Spleen (tissue), 11 donors: ENCODE data around the gene THAP4. TPM values are rescaled to one million over a fixed set of nuclear protein-coding genes. Genes with fewer than 3 reads are reported as not detected.

Experiments used
- DNase-seq: peaks from one replicate; pipeline ENCODE4 v3.0.0-alpha.2; 2020
- H3K27ac ChIP-seq, 8 donors: fragments of 200-600 bp; sonication (generic) in 7 of 8; 1 replicate in 4 of 8; 2 replicates in 4 of 8; pipeline versions ENCODE4 v1.5.0 to v1.8.0; 2016 to 2021; ENCODE audit warnings: inconsistent platforms in 4 of 8, mild to moderate bottlenecking in 4 of 8, moderate library complexity in 1 of 8
- H3K27me3 ChIP-seq, 7 donors: fragments of 200-600 bp; sonication (generic) in 6 of 7; replicated peaks in 1 of 7; 1 replicate in 4 of 7; 2 replicates in 3 of 7; pipeline versions ENCODE4 v1.5.0 to v1.8.0; 2016 to 2021; ENCODE audit warnings: inconsistent platforms in 3 of 7, mild to moderate bottlenecking in 1 of 7
- H3K36me3 ChIP-seq, 6 donors: fragments of 200-600 bp; sonication (generic) in 5 of 6; 1 replicate in 4 of 6; 2 replicates in 2 of 6; pipeline versions ENCODE4 v1.5.0 to v1.8.0; 2016 to 2021; ENCODE audit warnings: inconsistent platforms in 2 of 6
- H3K4me1 ChIP-seq, 6 donors: fragments of 200-600 bp; sonication (generic) in 5 of 6; 1 replicate in 3 of 6; 2 replicates in 3 of 6; pipeline versions ENCODE4 v1.5.0 to v1.8.0; 2016 to 2021; ENCODE audit warnings: inconsistent platforms in 3 of 6
- H3K4me3 ChIP-seq, 8 donors: fragments of 200-600 bp; sonication (generic) in 7 of 8; 1 replicate in 4 of 8; 2 replicates in 4 of 8; pipeline versions ENCODE4 v1.5.0 to v1.8.0; 2016 to 2021; ENCODE audit warnings: inconsistent platforms in 4 of 8, mild to moderate bottlenecking in 4 of 8, moderate library complexity in 2 of 8
- H3K9me3 ChIP-seq, 8 donors: fragments of 200-600 bp; sonication (generic) in 7 of 8; 1 replicate in 4 of 8; 2 replicates in 4 of 8; pipeline versions ENCODE4 v1.5.0 to v1.8.0; 2016 to 2021; ENCODE audit warnings: inconsistent platforms in 4 of 8
- CTCF ChIP-seq, 11 experiments: fragments of 200-600 bp in 7 of 11; fragments of 450-650 bp in 4 of 11; sonication (generic) in 4 of 11; IDR thresholded peaks in 8 of 11; conservative IDR thresholded peaks in 3 of 11; 1 replicate in 7 of 11; 2 replicates in 4 of 11; pipeline versions ENCODE4 v1.4.0 to v1.8.0; 2016 to 2021; ENCODE audit warnings: antibody characterized with exemption in 11 of 11, inconsistent platforms in 4 of 11, mild to moderate bottlenecking in 1 of 11
- POLR2A ChIP-seq, 3 donors: fragments of 450-650 bp; IDR thresholded peaks; one replicate each; pipeline ENCODE4 v1.5.1; 2017; ENCODE audit warnings: antibody characterized with exemption in 3 of 3, mild to moderate bottlenecking in 1 of 3
- POLR2AphosphoS5 ChIP-seq, 3 donors: sonication (generic); formaldehyde crosslinking; IDR thresholded peaks; one replicate each; pipeline ENCODE4 v1.5.1; 2017; ENCODE audit warnings: antibody characterized with exemption in 3 of 3
- WGBS, 5 donors: extraction: QIAGEN DNeasy Blood & Tissue Kit in 3 of 5; methylation state at CpG; one replicate each; pipeline versions ENCODE4 v1.1.5 to v1.1.7; 2013 to 2018; 5-methylcytosine and 5-hydroxymethylcytosine counted together
- intact Hi-C: fragments of 100-400 bp; cut with DNase I; formaldehyde crosslinking; loops from one replicate; pipeline ENCODE4 v1.15.0; 2023; ENCODE audit warnings: low total_unique reads
- polyA plus RNA-seq, 3 donors: library from polyadenylated mRNA; stranded (reverse); fragments of 200-250 nt; gene quantifications; one replicate each; pipeline ENCODE4 v1.2.1, GENCODE V29; 2013
- total RNA-seq, 7 donors: library from RNA; depleted of rRNA in 3 of 7; stranded (reverse); fragments of >200 nt in 3 of 7; fragmentation: NEBNext Ultra II Directional in 4 of 7; extraction: Animal tissue kit (Norgen Biotek cat#: 25700) in 4 of 7; gene quantifications; one replicate each; pipeline versions ENCODE4 v1.1.0 to v1.2.1, GENCODE V29; 2016 to 2021
- donor health status: healthy with polysubstance abuse.
- donor health status: DM: no; HTN: no; CAD: no; lungs with moderate emphysema.
- donor health status: DM: no; HTN: no; CAD: no.
- donor health status: Bipolar disorder and iron deficiency.
- donor health status: healthy.
- donor health status: DM: no; HTN: no; CAD: no.
- donor health status: DM: yes; HTN: yes; CAD: no.

THAP4 gene
- total and polyA plus RNA-seq, 10 donors, result 21.0 to 31.5 (median 27.8) TPM

- WGBS, 5 donors, result 84 to 95% (median 89%) methylated on average over 7 of the region's 7 CpGs
- intact Hi-C loops, result no loop called here
- peak; percentile 16 for DNase-seq
Measured at GRCh38 chr2:241579281-241579680, 57.7 kb downstream of the THAP4 start.

GRCh38 chr2:241577413-241578122 lies 59.4 kb downstream of the THAP4 start:
- peak; percentile 22 for DNase-seq
- TF ChIP-seq POLR2AphosphoS5 (IDR thresholded peaks at IDR 0.05) (no peak), POLR2A (IDR thresholded peaks at IDR 0.05) (no peak), CTCF (IDR thresholded peaks at IDR 0.05 in 8 of 11, conservative IDR thresholded peaks at IDR 0.05 in 3 of 11) (no peak)
- WGBS, 5 donors, result 65 to 74% (median 67%) methylated on average over 9 of the region's 9 CpGs

More at GRCh38 chr2:241579281-241579680, 57.7 kb downstream of the THAP4 start:
- Histone ChIP-seq H3K4me1 (no peaks in the 10 kb centered on the region), H3K4me3 (no peak overlapping the region), H3K27me3 (no peaks in the 10 kb centered on the region), H3K9me3 (peaks cover 0 to 1% (median 0%) of the 10 kb centered on the region in 8 donors), H3K36me3 (peaks cover 6 to 54% (median 30%) of the 10 kb centered on the region in 6 donors), H3K27ac (no peak overlapping the region)
- no peak for TF ChIP-seq POLR2A (IDR thresholded peaks at IDR 0.05)
- TF ChIP-seq CTCF (IDR thresholded peaks at IDR 0.05 in 8 of 11, conservative IDR thresholded peaks at IDR 0.05 in 3 of 11), result no peak
- no peak for TF ChIP-seq POLR2AphosphoS5 (IDR thresholded peaks at IDR 0.05)

GRCh38 chr2:241576293-241576654 lies 60.7 kb downstream of the THAP4 start:
- TF ChIP-seq CTCF (IDR thresholded peaks at IDR 0.05 in 8 of 11, conservative IDR thresholded peaks at IDR 0.05 in 3 of 11), result no peak
- no peak for TF ChIP-seq POLR2A (IDR thresholded peaks at IDR 0.05)
- peak in 1 of 3 donors; percentile 24 for TF ChIP-seq POLR2AphosphoS5 (IDR thresholded peaks at IDR 0.05)
- H3K4me3 ChIP-seq, result no peak overlapping the region
- 88 to 94% (median 93%) methylated on average over 14 of the region's 14 CpGs for WGBS, 5 donors
- H3K36me3 ChIP-seq, result peaks cover 0 to 54% (median 5%) of the 10 kb centered on the region in 6 donors
- intact Hi-C loops, result no loop called here
- no peak overlapping the region for H3K27ac ChIP-seq
- no peaks in the 10 kb centered on the region for H3K4me1 ChIP-seq
- no peaks in the 10 kb centered on the region for H3K9me3 ChIP-seq
- H3K27me3 ChIP-seq, result no peaks in the 10 kb centered on the region
- peak; percentile 65 for DNase-seq

More at GRCh38 chr2:241577413-241578122, 59.4 kb downstream of the THAP4 start:
- Histone ChIP-seq H3K36me3 (peaks cover 0 to 52% (median 13%) of the 10 kb centered on the region in 6 donors), H3K4me3 (no peak overlapping the region), H3K27me3 (no peaks in the 10 kb centered on the region), H3K4me1 (no peaks in the 10 kb centered on the region), H3K9me3 (no peaks in the 10 kb centered on the region), H3K27ac (no peak overlapping the region)
- intact Hi-C loops, result no loop called here

GRCh38 chr2:241575624-241576292 lies 61.2 kb downstream of the THAP4 start:
- no peaks in the 10 kb centered on the region for H3K9me3 ChIP-seq
- H3K27me3 ChIP-seq, result no peaks in the 10 kb centered on the region
- H3K36me3 ChIP-seq, result peaks cover 0 to 51% (median 5%) of the 10 kb centered on the region in 6 donors
- intact Hi-C loops, result no loop called here
- peak; percentile 41 for DNase-seq
- no peak overlapping the region for H3K4me3 ChIP-seq
- H3K4me1 ChIP-seq, result no peaks in the 10 kb centered on the region
- no peak overlapping the region for H3K27ac ChIP-seq
- TF ChIP-seq POLR2AphosphoS5 (IDR thresholded peaks at IDR 0.05) (no peak), CTCF (IDR thresholded peaks at IDR 0.05 in 8 of 11, conservative IDR thresholded peaks at IDR 0.05 in 3 of 11) (no peak), POLR2A (IDR thresholded peaks at IDR 0.05) (no peak)
- WGBS, 5 donors, result 78 to 91% (median 90%) methylated on average over 5 of the region's 5 CpGs
